Measurements from ENCODE around the gene FAM228B. TPM values are rescaled to one million over a fixed set of nuclear protein-coding genes. Genes with fewer than 3 reads are reported as not detected.

The FAM228B gene
- total and polyA plus RNA-seq, 9 of the 15 experiments (the other 6 are each of a cell fraction or from before 2014, with no cell fraction given): 1.1 to 3.7 (median 2.6) TPM

DNA sequence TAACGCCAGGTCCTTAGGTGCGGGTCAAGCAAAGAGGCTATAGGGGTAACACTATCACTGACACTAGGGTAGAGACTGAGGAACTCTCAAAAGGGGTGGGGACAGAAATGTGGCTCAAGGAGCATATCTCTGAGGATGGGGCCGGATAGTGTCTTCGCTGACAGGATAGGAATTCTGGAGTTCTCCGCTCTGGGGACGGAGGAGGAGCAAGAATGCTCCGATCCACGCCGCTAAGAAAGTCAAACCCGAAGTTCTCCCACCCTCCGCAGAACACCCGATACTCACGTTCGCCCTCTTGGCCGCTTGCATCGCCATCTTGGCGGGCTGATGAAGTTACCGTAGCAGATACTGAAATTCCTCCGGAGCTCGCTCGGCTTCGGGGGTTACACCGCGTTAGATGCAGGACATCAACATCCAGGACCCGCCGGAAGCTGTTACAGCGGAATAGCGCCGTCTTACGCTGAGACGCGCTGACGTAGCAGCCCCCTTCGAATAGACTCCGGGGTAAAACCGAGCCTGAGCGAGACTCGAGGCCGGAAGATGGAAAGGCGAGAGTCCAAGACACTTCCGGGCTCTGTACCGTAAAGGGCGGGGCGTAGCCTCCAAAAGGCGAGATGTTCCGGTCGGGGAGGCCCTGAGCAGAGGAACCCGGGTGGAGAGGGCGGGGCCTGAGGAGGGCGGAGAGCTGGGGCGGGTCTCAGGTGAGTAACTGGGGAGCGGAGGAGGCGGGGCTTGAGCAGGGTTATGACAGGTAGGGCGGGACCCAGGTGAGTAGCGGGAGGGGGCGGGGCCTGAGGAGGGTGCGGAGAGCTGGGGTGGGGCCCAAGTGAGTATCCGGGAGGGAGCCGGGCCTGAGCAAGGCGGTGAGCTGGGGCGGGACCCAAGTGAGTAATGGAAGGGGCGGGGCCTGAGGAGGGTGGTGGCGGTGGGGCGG lies 47.1 kb upstream of the FAM228B start, which contains the start of gene SF3B6 (continued):
- TF ChIP-seq FOXJ3 (CRISPR knock-in tag; IDR thresholded peaks at IDR 0.05) (no peak), CSDE1 (IDR thresholded peaks at IDR 0.05) (peak in 1 of 2 experiments; percentile 66; a peak in 2 of 4 replicates), ZNF77 (CRISPR knock-in tag; IDR thresholded peaks at IDR 0.05) (no peak), SNIP1 (IDR thresholded peaks at IDR 0.05; ENCODE audit: low read depth) (peak; percentile 66; the same call in 1 of the 2 replicates), ZNF140 (CRISPR knock-in tag; IDR thresholded peaks at IDR 0.05) (no peak), BHLHE40 (IDR thresholded peaks at IDR 0.05; ENCODE audit: low read length) (peak; percentile 47; the same call in 1 of the 2 replicates), U2AF1 (optimal IDR thresholded peaks at IDR 0.05; ENCODE audit: low read depth, low read length) (no peak), HDAC1 (IDR thresholded peaks at IDR 0.05) (peak in 1 of 2 experiments; percentile 85; a peak in 2 of 4 replicates), EP300 (IDR thresholded peaks at IDR 0.05; ENCODE audit: low read length) (peak; percentile 79), NONO (IDR thresholded peaks at IDR 0.05; ENCODE audit: low read depth in 2 of 2, low read length in 1 of 2) (peak in 1 of 2 experiments; percentile 31; a peak in 1 of 4 replicates), STAT6 (CRISPR knock-in tag; IDR thresholded peaks at IDR 0.05) (0 out of 2 replicates have a peak, but pooled peaks have one; percentile 28), DMBX1 (CRISPR knock-in tag; IDR thresholded peaks at IDR 0.05; ENCODE audit: borderline replicate concordance) (no peak; the same call in 1 of the 2 replicates), ZFP1 (CRISPR knock-in tag; IDR thresholded peaks at IDR 0.05) (no peak), BCL6 (CRISPR knock-in tag; IDR thresholded peaks at IDR 0.05) (no peak), GATAD2B (IDR thresholded peaks at IDR 0.05; ENCODE audit: borderline replicate concordance) (peak; percentile 48; the same call in 1 of the 2 replicates), RHOXF2B (CRISPR knock-in tag; conservative IDR thresholded peaks at IDR 0.05) (no peak), ZNF75A (CRISPR knock-in tag; IDR thresholded peaks at IDR 0.05) (no peak)
- TF ChIP-seq, protein P1, sequence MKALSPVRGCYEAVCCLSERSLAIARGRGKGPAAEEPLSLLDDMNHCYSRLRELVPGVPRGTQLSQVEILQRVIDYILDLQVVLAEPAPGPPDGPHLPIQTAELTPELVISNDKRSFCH (CRISPR knock-in tag; IDR thresholded peaks at IDR 0.05): no peak
- TF ChIP-seq, protein P1 (tag; IDR thresholded peaks at IDR 0.05): 0 out of 2 replicates have a peak, but pooled peaks have one; percentile 52
- TF ChIP-seq, protein P2, sequence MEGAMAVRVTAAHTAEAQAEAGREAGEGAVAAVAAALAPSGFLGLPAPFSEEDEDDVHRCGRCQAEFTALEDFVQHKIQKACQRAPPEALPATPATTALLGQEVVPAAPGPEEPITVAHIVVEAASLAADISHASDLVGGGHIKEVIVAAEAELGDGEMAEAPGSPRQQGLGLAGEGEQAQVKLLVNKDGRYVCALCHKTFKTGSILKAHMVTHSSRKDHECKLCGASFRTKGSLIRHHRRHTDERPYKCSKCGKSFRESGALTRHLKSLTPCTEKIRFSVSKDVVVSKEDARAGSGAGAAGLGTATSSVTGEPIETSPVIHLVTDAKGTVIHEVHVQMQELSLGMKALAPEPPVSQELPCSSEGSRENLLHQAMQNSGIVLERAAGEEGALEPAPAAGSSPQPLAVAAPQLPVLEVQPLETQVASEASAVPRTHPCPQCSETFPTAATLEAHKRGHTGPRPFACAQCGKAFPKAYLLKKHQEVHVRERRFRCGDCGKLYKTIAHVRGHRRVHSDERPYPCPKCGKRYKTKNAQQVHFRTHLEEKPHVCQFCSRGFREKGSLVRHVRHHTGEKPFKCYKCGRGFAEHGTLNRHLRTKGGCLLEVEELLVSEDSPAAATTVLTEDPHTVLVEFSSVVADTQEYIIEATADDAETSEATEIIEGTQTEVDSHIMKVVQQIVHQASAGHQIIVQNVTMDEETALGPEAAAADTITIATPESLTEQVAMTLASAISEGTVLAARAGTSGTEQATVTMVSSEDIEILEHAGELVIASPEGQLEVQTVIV (CRISPR knock-in tag; IDR thresholded peaks at IDR 0.05; ENCODE audit: borderline replicate concordance): no peak
- TF ChIP-seq, protein P3, sequence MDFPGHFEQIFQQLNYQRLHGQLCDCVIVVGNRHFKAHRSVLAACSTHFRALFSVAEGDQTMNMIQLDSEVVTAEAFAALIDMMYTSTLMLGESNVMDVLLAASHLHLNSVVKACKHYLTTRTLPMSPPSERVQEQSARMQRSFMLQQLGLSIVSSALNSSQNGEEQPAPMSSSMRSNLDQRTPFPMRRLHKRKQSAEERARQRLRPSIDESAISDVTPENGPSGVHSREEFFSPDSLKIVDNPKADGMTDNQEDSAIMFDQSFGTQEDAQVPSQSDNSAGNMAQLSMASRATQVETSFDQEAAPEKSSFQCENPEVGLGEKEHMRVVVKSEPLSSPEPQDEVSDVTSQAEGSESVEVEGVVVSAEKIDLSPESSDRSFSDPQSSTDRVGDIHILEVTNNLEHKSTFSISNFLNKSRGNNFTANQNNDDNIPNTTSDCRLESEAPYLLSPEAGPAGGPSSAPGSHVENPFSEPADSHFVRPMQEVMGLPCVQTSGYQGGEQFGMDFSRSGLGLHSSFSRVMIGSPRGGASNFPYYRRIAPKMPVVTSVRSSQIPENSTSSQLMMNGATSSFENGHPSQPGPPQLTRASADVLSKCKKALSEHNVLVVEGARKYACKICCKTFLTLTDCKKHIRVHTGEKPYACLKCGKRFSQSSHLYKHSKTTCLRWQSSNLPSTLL (IDR thresholded peaks at IDR 0.05): no peak
